HepG2 (cell line): ENCODE results near the gene FBXW4. TPM values are rescaled to one million over a fixed set of nuclear protein-coding genes. Genes with fewer than 3 reads are reported as not detected.

Source experiments
- MEIS2 ChIP-seq: sonication (generic); formaldehyde crosslinking; IDR thresholded peaks from 2 replicates; pipeline ENCODE4 v1.9.0; 2021; ENCODE audit warnings: mild to moderate bottlenecking, missing genetic modification reagents
- MXI1 ChIP-seq: IDR thresholded peaks from 3 replicates; pipeline ENCODE4 v1.6.1; 2012; ENCODE audit warnings: low read depth, low read length, inconsistent platforms, borderline replicate concordance
- RFXANK ChIP-seq: IDR thresholded peaks from 2 replicates; pipeline ENCODE4 v1.6.1; 2016
- SALL2 ChIP-seq: sonication (generic); formaldehyde crosslinking; IDR thresholded peaks from 2 replicates; pipeline ENCODE4 v1.8.1; 2023; ENCODE audit warnings: mild to moderate bottlenecking, missing genetic modification reagents, inconsistent platforms
- TBX2 ChIP-seq: sonication (generic); formaldehyde crosslinking; IDR thresholded peaks from 2 replicates; pipeline ENCODE4 v1.5.0; 2020; ENCODE audit warnings: missing genetic modification reagents, mild to moderate bottlenecking, borderline replicate concordance
- TCF7 ChIP-seq: sonication (generic); IDR thresholded peaks from 2 replicates; pipeline ENCODE4 v1.6.1; 2016; ENCODE audit warnings: antibody characterized with exemption, low read depth
- ZBTB38 ChIP-seq: sonication (generic); formaldehyde crosslinking; IDR thresholded peaks from 2 replicates; pipeline ENCODE4 v1.5.1; 2020; ENCODE audit warnings: mild to moderate bottlenecking, missing genetic modification reagents
- ZBTB7B ChIP-seq: sonication (generic); formaldehyde crosslinking; IDR thresholded peaks from 2 replicates; pipeline ENCODE4 v1.4.0; 2020; ENCODE audit warnings: missing genetic modification reagents
- ZFYVE20 ChIP-seq: sonication (generic); formaldehyde crosslinking; IDR thresholded peaks from 2 replicates; pipeline ENCODE4 v1.8.0; 2023; ENCODE audit warnings: low read depth, mild to moderate bottlenecking, moderate library complexity, missing genetic modification reagents, borderline replicate concordance
- ZNF225 ChIP-seq: sonication (generic); formaldehyde crosslinking; IDR thresholded peaks from 2 replicates; pipeline ENCODE4 v1.4.0; 2020; ENCODE audit warnings: mild to moderate bottlenecking, missing genetic modification reagents
- ZNF251 ChIP-seq: sonication (generic); formaldehyde crosslinking; IDR thresholded peaks from 2 replicates; pipeline ENCODE4 v1.9.0; 2021; ENCODE audit warnings: mild to moderate bottlenecking, missing genetic modification reagents
- ZNF337 ChIP-seq: sonication (generic); formaldehyde crosslinking; IDR thresholded peaks from 2 replicates; pipeline ENCODE4 v1.5.1; 2020; ENCODE audit warnings: missing genetic modification reagents, low read depth, mild to moderate bottlenecking, borderline replicate concordance
- ZNF724P ChIP-seq: sonication (generic); formaldehyde crosslinking; IDR thresholded peaks from 2 replicates; pipeline ENCODE4 v1.8.0; 2022; ENCODE audit warnings: missing genetic modification reagents, borderline replicate concordance
- ZNF747 ChIP-seq: sonication (generic); formaldehyde crosslinking; IDR thresholded peaks from 2 replicates; pipeline ENCODE4 v1.8.1; 2023; ENCODE audit warnings: missing genetic modification reagents, mild to moderate bottlenecking, borderline replicate concordance
- ZNF766 ChIP-seq: sonication (generic); formaldehyde crosslinking; IDR thresholded peaks from 2 replicates; pipeline ENCODE4 v1.5.0; 2020; ENCODE audit warnings: missing genetic modification reagents, borderline replicate concordance
- ZNF790 ChIP-seq: sonication (generic); formaldehyde crosslinking; IDR thresholded peaks from 2 replicates; pipeline ENCODE4 v1.8.0; 2022; ENCODE audit warnings: missing genetic modification reagents, mild to moderate bottlenecking, borderline replicate concordance
- polyA plus RNA-seq, 8 experiments: library from polyadenylated mRNA; depleted of rRNA in 3 of 8; stranded (reverse) in 7 of 8; unstranded in 1 of 8; fragments of >200 nt; fragmentation: Illumina TruSeq in 4 of 8; extraction: Trizol in 4 of 8; gene quantifications; 2 replicates each; pipeline versions ENCODE4 v1.2.1 to v1.2.3, GENCODE V29; 2011 to 2016; ENCODE audit warnings: low read depth in 4 of 8, missing spikeins in 1 of 8, mixed read lengths in 1 of 8; ENCODE audit not compliant: insufficient read depth in 1 of 8
- total RNA-seq, 5 experiments: library from RNA; depleted of rRNA; stranded (reverse); fragments of >200 nt; fragmentation: Illumina TruSeq; extraction: Trizol; gene quantifications; 2 replicates each; pipeline ENCODE4 v1.2.3, GENCODE V29; 2016; ENCODE audit warnings: low read depth in 1 of 5
- TF ChIP-seq, protein P1 (sequence below): sonication (generic); formaldehyde crosslinking; IDR thresholded peaks from 2 replicates; pipeline ENCODE4 v1.8.0; 2022; ENCODE audit warnings: mild to moderate bottlenecking, missing genetic modification reagents, moderate library complexity
- TF ChIP-seq, protein P2 (sequence below): sonication (generic); formaldehyde crosslinking; conservative IDR thresholded peaks from 2 replicates; pipeline ENCODE4 v1.8.0; 2022; ENCODE audit warnings: mild to moderate bottlenecking, moderate library complexity, missing genetic modification reagents
- TF ChIP-seq, protein P3 (sequence below): sonication (generic); formaldehyde crosslinking; IDR thresholded peaks from 2 replicates; pipeline ENCODE4 v1.4.0; 2020; ENCODE audit warnings: mild to moderate bottlenecking, missing genetic modification reagents
- TF ChIP-seq, protein P4 (sequence below): sonication (generic); formaldehyde crosslinking; IDR thresholded peaks from 2 replicates; pipeline ENCODE4 v1.4.0; 2020; ENCODE audit warnings: missing genetic modification reagents

The FBXW4 gene
- total and polyA plus RNA-seq, 2 of the 13 experiments (the other 11 are each of a cell fraction or from before 2014, with no cell fraction given), result 23.5 to 33.7 TPM

DNA sequence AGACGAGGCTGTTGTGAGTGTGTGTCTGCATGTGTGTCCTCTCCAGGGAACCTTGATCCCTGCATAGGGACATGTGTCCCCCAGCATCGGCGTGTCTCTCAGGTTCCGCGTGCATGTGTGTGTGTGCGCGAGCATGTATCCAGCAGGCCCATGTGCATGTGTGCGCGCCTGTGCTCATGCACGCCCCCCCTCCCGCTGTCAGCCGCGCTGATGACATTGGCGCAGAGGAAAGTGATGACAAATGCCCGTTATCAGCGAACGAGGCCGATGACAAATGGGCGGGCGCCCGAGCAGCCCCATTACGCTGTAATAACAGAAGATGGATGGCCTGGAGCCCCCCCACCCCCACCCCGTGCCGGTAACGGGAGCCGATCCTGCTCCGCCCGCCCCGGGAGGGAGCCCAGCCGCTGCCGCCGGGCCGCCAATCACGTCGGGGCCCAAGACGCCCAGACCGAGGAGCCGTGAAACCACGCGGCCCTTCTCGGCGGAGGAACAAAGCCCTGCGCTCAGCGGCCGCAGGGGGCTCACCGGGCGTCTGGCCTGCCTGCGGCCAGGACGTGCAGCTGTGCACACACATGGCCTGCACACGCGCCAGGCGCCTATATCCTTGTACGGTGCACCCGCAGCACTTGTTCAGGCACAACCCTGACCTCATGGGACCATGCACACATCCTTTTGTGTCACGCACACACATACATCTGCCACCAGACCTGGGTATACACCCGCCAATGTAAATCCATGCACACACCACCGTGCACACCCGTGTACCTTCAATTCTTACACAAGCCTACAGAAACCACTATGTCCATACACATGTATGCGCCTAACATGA, 128.4 kb downstream of the FBXW4 start (continued):
- TF ChIP-seq, protein P1, sequence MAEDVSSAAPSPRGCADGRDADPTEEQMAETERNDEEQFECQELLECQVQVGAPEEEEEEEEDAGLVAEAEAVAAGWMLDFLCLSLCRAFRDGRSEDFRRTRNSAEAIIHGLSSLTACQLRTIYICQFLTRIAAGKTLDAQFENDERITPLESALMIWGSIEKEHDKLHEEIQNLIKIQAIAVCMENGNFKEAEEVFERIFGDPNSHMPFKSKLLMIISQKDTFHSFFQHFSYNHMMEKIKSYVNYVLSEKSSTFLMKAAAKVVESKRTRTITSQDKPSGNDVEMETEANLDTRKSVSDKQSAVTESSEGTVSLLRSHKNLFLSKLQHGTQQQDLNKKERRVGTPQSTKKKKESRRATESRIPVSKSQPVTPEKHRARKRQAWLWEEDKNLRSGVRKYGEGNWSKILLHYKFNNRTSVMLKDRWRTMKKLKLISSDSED (CRISPR knock-in tag), result 0 out of 2 replicates have a peak, but pooled peaks have one; percentile 37
- TF ChIP-seq ZNF337 (CRISPR knock-in tag) (no peak), ZNF251 (no peak), ZNF766 (no peak), TCF7 (0 out of 2 replicates have a peak, but pooled peaks have one; percentile 26), ZBTB7B (CRISPR knock-in tag) (peak; percentile 52; the same call in 1 of the 2 replicates), SALL2 (CRISPR knock-in tag) (no peak), MEIS2 (CRISPR knock-in tag) (peak; percentile 58; the same call in 1 of the 2 replicates), MXI1 (0 out of 3 replicates have a peak, but pooled peaks have one; percentile 7), ZBTB38 (CRISPR knock-in tag) (peak; percentile 4; the same call in 1 of the 2 replicates), ZNF225 (CRISPR knock-in tag) (0 out of 2 replicates have a peak, but pooled peaks have one; percentile 15), ZNF747 (CRISPR knock-in tag) (no peak), RFXANK (no peak), ZNF724P (CRISPR knock-in tag) (no peak), TBX2 (CRISPR knock-in tag) (peak; percentile 32; the same call in 1 of the 2 replicates), ZFYVE20 (CRISPR knock-in tag) (no peak), ZNF790 (no peak)
- TF ChIP-seq, protein P2, sequence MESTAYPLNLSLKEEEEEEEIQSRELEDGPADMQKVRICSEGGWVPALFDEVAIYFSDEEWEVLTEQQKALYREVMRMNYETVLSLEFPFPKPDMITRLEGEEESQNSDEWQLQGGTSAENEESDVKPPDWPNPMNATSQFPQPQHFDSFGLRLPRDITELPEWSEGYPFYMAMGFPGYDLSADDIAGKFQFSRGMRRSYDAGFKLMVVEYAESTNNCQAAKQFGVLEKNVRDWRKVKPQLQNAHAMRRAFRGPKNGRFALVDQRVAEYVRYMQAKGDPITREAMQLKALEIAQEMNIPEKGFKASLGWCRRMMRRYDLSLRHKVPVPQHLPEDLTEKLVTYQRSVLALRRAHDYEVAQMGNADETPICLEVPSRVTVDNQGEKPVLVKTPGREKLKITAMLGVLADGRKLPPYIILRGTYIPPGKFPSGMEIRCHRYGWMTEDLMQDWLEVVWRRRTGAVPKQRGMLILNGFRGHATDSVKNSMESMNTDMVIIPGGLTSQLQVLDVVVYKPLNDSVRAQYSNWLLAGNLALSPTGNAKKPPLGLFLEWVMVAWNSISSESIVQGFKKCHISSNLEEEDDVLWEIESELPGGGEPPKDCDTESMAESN (CRISPR knock-in tag), result no peak
- TF ChIP-seq, protein P3, sequence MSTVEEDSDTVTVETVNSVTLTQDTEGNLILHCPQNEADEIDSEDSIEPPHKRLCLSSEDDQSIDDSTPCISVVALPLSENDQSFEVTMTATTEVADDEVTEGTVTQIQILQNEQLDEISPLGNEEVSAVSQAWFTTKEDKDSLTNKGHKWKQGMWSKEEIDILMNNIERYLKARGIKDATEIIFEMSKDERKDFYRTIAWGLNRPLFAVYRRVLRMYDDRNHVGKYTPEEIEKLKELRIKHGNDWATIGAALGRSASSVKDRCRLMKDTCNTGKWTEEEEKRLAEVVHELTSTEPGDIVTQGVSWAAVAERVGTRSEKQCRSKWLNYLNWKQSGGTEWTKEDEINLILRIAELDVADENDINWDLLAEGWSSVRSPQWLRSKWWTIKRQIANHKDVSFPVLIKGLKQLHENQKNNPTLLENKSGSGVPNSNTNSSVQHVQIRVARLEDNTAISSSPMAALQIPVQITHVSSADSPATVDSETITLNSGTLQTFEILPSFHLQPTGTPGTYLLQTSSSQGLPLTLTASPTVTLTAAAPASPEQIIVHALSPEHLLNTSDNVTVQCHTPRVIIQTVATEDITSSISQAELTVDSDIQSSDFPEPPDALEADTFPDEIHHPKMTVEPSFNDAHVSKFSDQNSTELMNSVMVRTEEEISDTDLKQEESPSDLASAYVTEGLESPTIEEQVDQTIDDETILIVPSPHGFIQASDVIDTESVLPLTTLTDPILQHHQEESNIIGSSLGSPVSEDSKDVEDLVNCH (CRISPR knock-in tag), result no peak
- TF ChIP-seq, protein P4, sequence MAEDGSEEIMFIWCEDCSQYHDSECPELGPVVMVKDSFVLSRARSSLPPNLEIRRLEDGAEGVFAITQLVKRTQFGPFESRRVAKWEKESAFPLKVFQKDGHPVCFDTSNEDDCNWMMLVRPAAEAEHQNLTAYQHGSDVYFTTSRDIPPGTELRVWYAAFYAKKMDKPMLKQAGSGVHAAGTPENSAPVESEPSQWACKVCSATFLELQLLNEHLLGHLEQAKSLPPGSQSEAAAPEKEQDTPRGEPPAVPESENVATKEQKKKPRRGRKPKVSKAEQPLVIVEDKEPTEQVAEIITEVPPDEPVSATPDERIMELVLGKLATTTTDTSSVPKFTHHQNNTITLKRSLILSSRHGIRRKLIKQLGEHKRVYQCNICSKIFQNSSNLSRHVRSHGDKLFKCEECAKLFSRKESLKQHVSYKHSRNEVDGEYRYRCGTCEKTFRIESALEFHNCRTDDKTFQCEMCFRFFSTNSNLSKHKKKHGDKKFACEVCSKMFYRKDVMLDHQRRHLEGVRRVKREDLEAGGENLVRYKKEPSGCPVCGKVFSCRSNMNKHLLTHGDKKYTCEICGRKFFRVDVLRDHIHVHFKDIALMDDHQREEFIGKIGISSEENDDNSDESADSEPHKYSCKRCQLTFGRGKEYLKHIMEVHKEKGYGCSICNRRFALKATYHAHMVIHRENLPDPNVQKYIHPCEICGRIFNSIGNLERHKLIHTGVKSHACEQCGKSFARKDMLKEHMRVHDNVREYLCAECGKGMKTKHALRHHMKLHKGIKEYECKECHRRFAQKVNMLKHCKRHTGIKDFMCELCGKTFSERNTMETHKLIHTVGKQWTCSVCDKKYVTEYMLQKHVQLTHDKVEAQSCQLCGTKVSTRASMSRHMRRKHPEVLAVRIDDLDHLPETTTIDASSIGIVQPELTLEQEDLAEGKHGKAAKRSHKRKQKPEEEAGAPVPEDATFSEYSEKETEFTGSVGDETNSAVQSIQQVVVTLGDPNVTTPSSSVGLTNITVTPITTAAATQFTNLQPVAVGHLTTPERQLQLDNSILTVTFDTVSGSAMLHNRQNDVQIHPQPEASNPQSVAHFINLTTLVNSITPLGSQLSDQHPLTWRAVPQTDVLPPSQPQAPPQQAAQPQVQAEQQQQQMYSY (CRISPR knock-in tag), result no peak
